Left colon (tissue), 2 donors: Measurements from ENCODE around the gene IER5L. TPM values are rescaled to one million over a fixed set of nuclear protein-coding genes. Genes with fewer than 3 reads are reported as not detected.

Experiments used
- ATAC-seq: fragments of 200-7000 bp; cut with Tn5 transposase; one replicate; pipeline ENCODE4 v1.9.1; 2020; ENCODE audit warnings: mild to moderate bottlenecking, moderate library complexity
- DNase-seq, 2 donors: peaks; one replicate each; pipeline ENCODE4 v3.0.0-alpha.2; 2020
- intact Hi-C, 2 donors: fragments of 100-400 bp; cut with DNase I in 1 of 2; cut with micrococcal nuclease in 1 of 2; formaldehyde crosslinking; loops; one replicate each; pipeline versions ENCODE4 v1.11.2 to v1.14.0; 2022; cut with DNase I, micrococcal nuclease
- total RNA-seq, 2 donors: library from RNA; stranded (reverse); fragmentation: NEBNext Ultra II Directional; extraction: Animal tissue kit (Norgen Biotek cat#: 25700); gene quantifications; one replicate each; pipeline ENCODE4 v1.2.1, GENCODE V29; 2021
- donor health status: DM: no; HTN: no; CAD: no.
- donor health status: DM: yes; HTN: yes; CAD: no.

Gene IER5L
- total RNA-seq, 2 donors from 2014 or later, result 4.3 to 8.8 TPM

DNA sequence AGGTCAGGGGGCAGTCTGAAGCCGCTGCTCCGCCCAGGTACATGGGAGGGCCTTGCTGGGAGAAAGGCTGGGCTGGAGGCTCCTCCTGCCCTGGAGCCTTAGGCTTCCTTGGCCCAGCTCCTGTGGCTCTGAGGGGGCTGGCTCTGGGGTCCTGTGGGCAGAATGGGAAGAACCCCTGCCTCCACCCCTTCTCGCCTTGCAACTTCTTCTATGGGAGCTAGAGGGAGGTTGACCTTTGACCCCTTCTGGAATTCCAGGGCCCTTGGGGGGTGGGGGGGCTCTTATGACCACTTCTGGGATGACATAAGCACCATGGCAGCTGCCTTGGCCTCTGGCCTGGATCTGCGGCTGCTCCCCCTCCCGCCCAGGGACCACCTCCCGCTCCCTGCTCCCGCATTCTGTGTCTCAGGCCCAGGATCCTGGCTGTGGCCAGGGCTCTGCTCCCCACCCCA is 32.2 kb downstream of the IER5L start:
- intact Hi-C loops, result loop anchor here (10.0 kb wide), 2 partner anchors 339 to 349 kb away; no protein-coding TSS in a partner anchor
- ATAC-seq, result peak; percentile 21

DNA sequence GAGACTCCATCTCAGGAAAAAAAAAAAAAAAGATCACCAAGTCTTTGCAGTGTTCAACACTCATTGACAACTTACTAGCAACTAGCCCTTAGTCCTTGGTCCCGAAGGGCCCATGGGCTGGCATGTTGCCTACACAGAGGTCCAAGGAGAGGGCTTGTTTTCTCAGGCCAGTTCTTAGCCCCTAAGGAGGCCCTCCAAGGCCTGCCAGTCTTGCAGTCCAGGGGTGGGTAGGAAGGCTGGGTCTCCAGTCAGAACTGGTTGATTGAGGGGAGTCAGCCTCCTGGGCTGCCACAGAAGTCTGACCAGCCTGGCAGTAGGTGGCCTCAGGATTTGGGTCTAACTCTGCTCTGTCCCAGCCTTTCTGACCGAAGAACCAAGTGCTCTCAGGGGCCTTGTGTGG is 32.7 kb downstream of the IER5L start:
- intact Hi-C loops, result loop anchor here (10.0 kb wide), 2 partner anchors 339 to 349 kb away; no protein-coding TSS in a partner anchor
- DNase-seq (no peak), ATAC-seq (no peak)

More for the DNA sequence above, 32.2 kb downstream of the IER5L start:
- DNase-seq, result peak in 1 of 2 donors; percentile 28

DNA sequence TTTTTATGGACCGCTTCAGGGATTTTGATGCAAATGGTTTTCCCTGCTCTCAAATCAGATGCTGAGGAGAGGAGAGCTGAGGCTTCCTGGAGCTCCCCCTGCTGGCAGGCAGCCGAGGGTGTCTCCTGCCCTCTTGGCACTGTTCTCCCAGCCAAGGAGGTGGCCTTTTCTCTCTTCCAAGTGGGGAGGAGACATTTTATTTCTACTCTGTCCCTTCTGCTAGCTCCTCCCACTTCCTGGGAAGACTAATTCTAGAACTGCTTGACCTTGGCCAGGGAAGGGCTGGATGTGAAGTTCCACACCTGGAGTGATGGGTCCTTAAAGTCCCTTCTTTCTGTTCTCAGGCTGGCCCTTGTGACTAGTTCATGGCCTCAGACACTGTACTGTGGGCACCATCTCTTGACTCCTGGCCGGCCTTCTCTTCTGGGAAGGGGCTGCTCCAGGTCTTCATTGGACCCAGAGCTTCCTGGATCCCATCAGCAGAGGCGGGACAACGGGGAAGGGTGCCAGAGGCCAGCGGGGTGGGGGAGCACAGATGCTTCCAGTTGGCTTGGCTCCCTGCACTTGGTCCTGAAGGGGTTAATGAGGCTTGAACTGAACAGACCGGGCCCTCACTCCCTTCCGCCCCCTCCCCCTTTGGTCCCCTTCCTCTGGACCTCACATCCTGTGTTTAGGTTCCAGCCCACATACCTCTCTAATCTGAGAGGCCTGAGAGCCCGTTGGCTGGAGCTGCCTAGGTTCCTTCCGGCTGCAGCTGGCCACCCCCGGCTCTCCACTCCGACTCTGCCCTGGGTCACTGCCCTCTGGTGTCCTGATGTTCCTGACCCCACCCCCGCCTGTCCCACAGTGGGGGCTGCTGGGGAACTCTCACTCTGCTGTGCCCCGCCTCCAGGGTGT is 34.8 kb downstream of the IER5L start:
- ATAC-seq, result peak; percentile 56
- intact Hi-C loops, result loop anchor here (10.0 kb wide), 2 partner anchors 342 to 352 kb away; no protein-coding TSS in a partner anchor
- DNase-seq, result peak; percentile 85 to 89

DNA sequence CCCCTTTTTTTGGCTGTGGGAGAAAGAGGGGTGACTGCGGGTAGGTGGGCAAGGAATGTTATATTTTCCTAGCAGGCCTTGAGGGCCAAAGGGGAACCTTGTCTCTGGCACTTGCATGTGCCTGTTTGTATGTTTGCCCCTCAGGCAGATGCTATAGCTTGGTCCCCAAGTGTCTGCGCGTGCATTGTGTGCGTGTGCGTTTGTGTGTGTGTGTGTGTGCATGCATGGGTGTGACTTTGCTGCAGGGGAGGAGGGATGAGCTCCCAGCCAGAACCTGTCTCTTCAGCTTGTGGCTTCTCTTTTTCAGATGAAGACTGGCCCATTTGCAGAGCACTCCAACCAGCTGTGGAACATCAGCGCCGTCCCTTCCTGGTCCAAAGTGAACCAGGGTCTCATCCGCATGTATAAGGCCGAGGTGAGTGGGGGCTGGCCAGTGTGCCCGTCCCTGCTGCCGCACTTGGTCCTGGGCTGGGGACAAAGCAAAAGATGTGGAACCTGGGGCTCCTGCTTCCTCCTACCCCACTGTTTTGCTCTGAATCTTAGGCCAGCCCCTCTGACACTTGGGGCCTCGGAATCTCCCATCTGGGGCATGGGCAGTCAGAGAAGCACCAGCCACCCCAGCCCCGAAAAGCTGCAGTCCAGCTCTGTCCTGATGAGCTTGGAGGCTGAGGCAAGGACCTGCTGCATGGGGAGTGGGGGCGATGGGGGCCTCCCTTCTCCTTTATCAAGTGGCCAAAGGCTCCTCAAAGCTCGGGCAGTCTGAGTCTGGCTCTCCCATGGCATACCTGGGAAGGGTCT is 35.7 kb downstream of the IER5L start:
- ATAC-seq (no peak), DNase-seq (no peak)
- intact Hi-C loops, result loop anchor here (10.0 kb wide), 2 partner anchors 342 to 352 kb away; no protein-coding TSS in a partner anchor

DNA sequence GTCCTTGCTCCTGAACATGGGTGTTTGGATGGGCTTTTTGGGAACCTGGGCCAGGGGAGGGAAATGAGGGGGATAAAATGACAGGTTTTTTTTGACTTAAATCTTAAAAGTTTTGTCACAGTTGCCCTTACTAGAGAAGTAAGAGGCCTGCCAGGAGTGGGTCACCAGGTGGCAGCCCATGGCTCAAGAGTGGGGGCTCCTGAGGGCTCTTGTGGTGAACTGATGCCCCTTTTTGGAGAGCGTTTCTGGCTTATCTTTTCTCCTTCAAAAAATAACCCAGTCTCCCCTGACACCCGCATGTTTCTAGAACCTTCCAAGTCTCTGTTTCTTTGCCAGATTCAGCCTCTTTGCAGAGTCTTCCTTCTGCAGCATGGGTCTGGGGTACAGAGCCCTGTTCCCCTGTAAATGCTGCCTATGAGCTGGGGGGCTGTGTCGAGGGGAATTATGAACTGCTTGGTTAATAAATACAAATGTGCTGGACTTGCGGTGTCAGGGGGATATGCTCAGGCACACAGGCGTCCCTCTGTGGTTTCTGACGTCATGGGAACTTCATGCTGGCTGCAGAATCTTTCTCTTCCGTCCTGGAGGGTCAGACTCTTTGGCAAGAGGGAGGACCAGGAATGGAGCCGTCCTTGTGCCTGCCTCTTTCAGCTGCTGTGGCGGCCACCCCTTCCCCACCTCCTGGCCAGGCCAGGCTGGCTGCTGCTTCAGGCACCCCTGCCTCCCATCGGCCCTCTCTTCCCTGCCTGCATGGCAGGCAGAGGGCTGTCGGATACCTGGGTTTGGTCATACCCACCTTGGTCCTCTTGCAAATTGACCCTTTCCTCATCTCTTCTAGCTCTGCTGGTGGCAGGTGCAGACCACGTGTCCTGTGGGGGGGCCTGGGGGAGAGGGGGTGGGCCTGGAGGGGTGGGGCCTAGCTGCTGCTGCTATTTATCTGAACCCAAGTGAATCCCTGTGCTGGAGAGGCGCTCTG is 36.7 kb downstream of the IER5L start:
- intact Hi-C loops, result loop anchor here (10.0 kb wide), 2 partner anchors 343 to 353 kb away; no protein-coding TSS in a partner anchor
- ATAC-seq, result no peak

DNA sequence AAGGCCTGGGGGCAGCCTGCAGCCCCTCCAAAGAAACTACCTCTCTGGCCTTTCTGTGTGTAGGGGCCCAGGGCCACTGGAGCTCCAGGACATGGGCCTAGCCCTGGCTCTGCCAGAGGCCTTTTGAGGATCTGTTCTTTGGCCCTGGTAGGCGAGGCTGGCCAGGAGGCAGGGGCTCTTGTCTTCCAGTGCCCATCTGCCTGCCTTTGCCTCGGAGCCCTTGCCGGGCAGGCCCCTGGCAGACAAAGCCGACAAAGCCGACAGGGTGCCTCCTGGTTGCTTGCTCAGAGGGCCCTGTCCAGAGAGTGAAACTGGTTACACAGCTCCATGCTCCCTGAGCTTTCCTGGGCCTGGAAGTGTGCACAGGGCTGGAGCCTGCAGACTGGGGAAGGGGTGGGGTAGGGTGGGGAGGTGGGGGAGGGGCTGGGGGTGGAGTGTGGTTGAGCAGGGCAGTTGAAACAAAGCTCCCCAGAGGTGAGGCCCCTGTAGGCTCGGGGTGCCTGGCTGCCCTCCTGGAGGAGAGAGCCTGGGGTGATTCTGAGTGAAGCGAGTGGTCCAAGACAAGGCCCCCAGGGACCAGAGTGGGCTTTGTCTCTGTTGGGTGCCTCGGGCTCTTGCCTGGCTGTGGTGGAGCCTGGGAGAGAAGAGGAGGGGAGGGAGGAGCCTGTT is 37.5 kb downstream of the IER5L start:
- ATAC-seq, result peak; percentile 55
- peak; percentile 53 to 54 for DNase-seq
- intact Hi-C loops, result loop anchor here (10.0 kb wide), 2 partner anchors 344 to 354 kb away; no protein-coding TSS in a partner anchor

More for the DNA sequence above, 36.7 kb downstream of the IER5L start:
- peak in 1 of 2 donors; percentile 63 for DNase-seq

DNA sequence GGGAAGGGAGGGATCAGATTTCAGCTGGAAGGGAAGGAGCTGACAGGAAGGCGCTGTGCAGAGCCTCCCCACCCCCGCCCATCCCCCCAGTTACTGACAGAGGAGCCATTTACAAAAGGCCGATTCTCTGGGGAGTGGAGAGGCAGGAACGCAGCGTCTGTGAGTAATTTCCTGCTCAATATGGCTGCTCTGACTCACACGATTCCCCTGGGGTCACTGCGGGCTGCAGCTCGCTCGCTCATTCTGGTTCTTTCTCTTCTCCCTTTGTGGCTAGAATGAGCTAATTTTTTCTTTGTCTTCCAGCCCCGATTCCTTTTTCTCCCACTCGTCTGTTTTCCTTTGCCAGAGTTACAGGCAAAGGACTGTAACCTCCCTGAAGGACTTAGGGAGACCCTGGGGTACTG is 38.1 kb downstream of the IER5L start:
- DNase-seq, result peak; percentile 84 to 93
- intact Hi-C loops, result loop anchor here (5.0 to 10.0 kb wide), 3 partner anchors 345 to 472 kb away; no protein-coding TSS in a partner anchor
- peak; percentile 80 for ATAC-seq

DNA sequence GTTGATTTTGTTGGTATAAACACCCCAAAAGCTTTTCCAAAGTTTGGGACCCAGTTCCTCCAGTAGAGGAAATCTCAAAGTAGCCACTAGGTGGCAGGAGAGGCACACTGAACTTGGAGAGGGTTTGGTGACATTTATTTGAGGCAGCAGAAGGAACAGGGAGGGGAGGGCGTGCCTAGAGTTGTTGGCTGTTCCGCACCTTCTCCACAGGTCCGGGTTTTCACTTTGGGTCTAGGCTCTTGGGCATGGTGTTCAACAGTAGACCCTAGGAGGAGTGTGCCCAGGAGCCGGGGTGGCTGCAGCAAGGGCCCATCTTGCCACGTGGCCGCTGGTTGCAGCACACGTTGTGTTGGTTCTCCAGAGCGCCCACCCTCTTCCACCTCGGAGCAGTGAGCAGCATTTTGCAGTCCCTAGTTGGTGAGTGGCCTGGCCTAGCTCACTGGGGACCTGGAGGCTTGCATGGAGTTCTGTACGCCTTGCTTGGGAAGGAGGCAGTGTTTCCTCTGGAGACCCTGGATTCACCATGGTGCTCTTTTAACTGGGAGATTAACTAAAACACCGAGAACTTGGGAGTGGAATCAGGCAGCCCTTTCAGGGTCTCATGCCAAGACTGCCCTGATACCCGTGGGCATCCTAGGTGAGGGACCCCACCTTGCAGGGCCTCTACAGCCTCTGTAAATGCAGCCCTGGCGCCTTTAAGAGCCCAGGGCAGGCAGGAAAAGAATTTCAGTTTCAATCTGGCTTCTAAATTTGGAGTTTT is 38.6 kb downstream of the IER5L start:
- intact Hi-C loops, result loop anchor here (5.0 kb wide), 1 partner anchor 473 kb away; no protein-coding TSS in a partner anchor
- ATAC-seq, result peak; percentile 69
- peak; percentile 79 to 80 for DNase-seq

DNA sequence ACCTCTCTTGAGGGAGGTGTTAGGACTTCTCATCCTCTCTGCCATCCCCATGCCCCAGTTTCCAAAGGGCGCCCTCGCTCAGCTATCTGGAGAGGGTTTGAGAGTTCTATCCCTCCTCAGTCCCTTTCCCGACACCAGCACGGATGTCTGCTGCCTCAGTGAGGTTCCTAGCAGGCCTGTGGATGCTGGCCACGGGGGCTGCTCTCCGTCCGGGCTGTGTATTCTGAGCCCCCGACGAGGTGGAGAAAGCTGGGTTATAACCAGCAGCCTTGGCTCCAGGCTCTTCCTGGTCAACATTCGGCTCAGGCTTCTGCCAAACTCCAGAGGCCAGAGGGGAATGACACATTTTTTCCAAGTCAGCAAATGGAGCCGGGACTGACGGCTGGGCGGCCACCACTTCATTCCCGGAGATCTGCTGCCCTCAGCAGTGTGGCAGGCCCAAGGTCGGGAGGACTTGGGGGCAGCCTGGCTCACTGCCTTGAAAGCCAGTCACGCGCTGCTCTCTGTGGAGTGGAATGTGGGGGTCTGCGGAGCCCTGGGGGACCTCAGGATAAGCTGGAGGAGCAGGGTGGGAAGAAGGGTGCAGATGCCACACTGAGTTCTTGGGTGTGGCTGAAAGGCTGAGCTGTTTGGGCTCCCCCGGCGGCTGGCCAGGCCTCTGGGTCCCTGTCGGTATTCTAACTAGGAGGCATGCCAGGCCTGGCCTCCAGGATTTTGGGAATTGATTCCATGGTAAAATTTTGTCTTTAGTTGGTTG is 39.4 kb downstream of the IER5L start:
- peak; percentile 28 to 37 for DNase-seq
- ATAC-seq, result no peak

DNA sequence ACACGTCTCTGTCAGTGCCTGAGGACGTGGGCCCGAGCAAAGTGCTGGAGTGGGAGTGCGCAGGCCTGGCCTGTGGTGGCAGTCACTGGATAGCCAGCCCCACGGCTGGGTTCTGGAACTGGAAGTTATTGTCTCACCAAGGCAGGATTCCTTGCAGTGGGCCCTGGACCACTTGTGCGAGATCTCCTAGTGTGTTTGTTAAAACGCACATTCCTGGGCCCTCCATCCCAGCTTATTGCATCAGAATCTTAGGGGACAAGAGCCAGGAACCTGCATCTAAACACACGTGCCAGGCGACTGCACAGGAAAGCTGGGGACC is 40.0 kb downstream of the IER5L start:
- intact Hi-C loops, result loop anchor here (5.0 kb wide), 1 partner anchor 474 kb away; no protein-coding TSS in a partner anchor
- DNase-seq (no peak), ATAC-seq (no peak)

More for the DNA sequence above, 39.4 kb downstream of the IER5L start:
- intact Hi-C loops, result loop anchor here (5.0 kb wide), 1 partner anchor 474 kb away; no protein-coding TSS in a partner anchor

DNA sequence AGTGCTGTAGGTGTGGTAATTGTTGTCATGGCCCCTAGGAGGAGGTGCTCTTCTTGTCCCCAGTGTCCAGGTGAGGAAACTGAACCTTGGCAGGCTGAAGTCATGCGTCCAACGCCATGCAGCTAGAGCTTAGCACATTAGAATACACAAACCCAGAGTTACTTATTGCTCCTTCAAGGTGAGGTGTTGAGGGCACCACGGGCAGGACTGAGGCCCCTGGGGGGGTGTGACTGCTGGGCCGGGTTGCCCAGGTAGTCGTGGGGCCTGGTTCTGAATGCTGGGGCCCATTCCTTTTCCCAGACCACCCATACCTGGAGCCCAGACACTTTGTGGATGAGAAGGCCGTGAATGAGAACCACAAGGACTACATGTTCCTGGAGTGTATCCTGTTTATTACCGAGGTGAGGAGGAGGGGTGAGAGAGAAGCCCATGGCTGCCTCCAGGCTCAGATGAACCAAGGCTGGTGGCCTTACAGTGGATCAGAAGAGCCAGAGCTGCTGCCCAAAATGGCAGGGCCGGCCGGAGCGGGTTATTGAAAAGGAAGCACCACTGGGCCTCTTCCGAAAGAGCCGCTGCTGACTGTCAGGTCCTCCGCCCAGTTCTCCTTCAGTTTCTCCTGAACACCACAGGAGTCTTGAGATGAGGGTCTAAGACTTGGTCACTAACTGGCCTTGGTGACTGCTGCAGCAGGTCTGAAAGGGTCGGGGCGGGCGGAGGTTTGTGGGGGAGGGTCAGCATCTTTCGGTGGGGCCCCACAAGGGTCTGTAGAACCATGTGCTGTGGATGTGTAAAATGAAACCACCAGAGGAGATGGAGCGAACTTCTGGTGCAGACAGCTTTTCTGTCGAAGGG is 40.5 kb downstream of the IER5L start:
- intact Hi-C loops, result loop anchor here (5.0 kb wide), 1 partner anchor 475 kb away; no protein-coding TSS in a partner anchor
- DNase-seq (no peak), ATAC-seq (no peak)

DNA sequence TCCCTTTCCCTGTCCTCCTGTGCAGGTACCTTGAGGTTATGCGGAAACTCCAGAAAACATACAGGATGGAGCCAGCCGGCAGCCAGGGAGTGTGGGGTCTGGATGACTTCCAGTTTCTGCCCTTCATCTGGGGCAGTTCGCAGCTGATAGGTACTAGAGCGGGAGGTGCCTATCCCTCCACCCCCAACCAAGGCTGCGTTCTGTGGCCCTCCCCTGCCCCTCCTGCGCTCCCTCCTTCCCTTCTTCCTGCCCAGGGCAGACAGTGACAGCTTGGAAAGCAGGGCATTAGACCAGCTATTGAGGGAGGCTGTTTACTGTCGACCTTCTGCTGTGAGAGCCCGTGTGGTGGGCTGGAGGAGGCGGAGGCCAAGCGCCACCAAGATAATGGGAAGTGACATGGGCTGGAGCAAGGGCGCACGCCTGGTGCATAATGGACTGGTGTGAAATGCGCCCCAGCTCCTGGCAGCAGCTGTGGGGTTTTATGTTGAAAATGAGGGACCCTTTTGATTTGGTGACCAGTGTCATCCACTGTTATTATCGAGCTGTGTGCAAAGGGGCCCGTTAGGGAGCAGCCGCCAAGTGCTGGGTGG is 41.5 kb downstream of the IER5L start:
- no peak for ATAC-seq
- intact Hi-C loops, result loop anchor here (5.0 kb wide), 1 partner anchor 476 kb away; no protein-coding TSS in a partner anchor
- DNase-seq, result no peak

DNA sequence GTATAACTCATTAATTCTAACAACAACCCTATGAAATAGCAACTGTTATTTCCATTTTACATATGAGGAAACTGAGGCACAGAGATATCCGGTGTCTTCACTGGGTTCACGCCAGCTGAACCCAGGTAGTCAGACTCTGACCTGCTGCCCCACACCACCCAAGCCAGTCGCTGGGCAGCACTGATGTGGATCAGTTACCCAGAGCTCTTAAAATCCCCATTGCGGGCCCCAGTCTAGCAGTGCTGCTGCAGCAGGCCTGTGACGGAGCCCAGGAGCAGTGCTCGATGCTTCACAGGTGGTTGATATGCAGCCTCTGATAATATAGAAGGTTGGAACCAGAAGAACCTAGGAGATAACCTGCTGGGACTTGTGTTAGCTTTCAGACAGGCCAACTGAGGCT is 42.6 kb downstream of the IER5L start:
- no peak for ATAC-seq
- intact Hi-C loops, result loop anchor here (5.0 kb wide), 1 partner anchor 477 kb away; no protein-coding TSS in a partner anchor
- DNase-seq, result no peak

DNA sequence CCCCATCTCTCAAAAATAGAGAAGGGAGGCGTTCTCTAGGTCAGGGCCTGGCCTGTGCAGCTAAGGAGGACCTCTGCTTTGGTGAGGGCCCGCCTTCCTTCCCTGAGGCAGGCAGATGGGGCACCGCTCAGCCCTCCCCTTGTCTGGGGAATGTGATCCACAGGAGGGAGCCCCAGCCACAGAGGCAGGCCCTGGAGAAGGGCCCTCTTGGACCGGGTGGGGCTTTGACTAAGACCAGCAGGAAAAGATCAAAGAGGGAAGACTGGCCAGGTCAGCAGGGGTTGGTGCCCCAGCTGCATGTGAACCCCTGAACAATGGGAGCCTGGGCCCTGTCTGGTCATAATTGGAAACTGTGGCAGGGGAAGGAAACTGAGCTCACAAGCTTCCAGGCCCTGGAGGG is 45.0 kb downstream of the IER5L start:
- no peak for DNase-seq
- no peak for ATAC-seq
- intact Hi-C loops, result no loop called here
